Renal cortical epithelial cell (primary cell): ENCODE measurements around the gene DPP10. TPM values are rescaled to one million over a fixed set of nuclear protein-coding genes. Genes with fewer than 3 reads are reported as not detected.
"Not testable (repeated sequence)": the region's sequence is repeated elsewhere in the genome, so short reads cannot be mapped to it uniquely, and the experiment has no call there.

Source experiments
- DNase-seq: peaks from one replicate; pipeline ENCODE4 v3.0.0-alpha.2; 2011; ENCODE audit warnings: low read depth
- total RNA-seq: library from RNA; depleted of rRNA; stranded (reverse); fragments of >200 nt; gene quantifications from 2 replicates; pipeline ENCODE4 v1.2.3, GENCODE V29; 2014

The DPP10 gene
- total RNA-seq, 1 donor from 2014 or later = not detected

DNA sequence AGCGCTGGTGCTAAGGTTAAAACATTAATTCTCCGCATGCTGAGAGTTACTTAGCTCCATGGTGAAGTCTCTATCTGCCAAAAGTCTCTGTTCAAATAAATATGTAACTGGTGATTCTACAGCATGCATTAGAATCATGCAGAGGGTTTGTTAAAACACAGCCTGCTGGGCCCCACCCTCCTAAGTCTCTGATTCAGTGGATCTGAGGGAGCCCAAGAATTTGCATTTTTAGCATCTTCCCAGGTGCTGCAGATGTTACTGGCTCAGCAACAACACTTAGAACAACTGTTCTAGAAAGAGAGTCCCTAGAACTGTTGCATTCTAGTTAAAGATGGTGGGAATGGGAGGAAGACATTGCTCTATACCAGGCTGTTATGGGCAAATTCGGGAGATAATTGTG is 73.4 kb downstream of the DPP10 start:
- DNase-seq = no peak

DNA sequence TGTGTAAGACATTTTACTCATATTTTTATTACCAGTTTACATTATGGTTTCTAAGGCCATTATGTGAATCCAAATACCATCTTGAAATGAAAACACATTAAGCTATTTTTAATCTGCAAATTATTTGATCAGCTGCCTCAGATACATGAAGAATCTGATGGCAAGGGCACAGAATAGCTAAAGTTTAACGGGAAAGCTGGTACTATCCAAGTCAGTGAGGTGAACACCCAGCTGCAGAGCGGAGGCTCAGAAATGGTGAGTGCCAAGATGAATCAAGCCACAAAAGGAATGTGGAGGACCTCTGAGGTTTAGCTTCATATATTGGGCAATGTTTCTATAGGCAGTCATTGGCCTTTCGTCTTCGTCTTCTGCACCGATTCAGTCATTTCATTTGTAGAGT is 75.1 kb downstream of the DPP10 start:
- DNase-seq = no peak

DNA sequence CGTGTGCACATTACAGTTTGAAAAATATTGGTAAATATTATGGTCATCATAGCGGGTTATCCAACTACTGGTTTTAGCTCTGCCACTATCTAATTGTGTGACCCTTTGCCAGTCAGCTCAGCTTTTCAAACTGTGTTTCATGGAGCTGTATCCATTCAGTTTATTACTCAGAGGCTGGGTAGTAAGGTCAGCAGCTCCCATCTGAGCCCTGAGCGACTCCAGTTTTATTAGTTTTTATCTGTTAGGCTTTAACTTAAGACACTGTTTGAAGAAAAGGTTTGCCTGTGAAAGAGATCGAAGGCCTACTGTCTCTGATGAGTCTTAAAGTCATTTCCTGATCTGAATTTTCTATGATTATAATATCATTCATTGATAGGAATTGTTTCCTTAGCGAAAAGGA is 76.3 kb downstream of the DPP10 start:
- no peak for DNase-seq

DNA sequence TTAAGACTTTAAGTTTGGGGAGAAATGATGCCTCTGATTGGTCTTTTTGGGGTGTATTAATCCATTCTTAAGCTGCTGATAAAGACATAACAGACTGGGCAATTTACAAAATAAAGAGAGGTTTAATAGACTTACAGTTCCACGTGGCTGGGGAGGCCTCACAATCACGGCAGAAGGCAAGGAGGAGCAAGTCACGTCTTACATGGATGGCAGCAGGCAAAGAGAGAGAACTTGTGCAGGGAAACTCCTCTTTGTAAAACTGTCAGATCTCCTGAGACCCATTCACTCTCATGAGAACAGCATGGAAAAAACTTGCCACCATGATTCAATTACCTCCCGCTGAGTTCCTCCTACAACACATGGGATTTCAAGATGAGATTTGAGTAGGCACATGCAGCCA is 80.2 kb downstream of the DPP10 start:
- DNase-seq = not testable (repeated sequence)

DNA sequence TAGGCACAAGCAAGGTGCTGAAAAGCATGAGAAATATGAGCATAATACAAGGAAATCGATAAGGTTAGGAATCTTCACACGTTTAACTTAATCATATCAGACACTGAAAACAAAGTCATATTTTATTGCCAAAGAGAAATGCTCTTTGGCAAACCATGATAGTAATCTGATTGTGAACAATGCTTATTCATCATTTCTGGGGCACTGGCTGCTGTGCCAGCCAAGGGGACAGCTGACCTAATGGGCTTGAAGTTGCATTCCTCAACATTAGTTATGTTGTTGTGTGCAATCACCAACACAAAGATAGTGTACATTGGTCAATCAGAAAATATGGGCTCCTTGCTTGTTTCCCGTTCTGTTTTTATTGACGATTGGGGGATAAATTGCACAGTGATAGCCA is 83.5 kb downstream of the DPP10 start:
- DNase-seq = no peak

DNA sequence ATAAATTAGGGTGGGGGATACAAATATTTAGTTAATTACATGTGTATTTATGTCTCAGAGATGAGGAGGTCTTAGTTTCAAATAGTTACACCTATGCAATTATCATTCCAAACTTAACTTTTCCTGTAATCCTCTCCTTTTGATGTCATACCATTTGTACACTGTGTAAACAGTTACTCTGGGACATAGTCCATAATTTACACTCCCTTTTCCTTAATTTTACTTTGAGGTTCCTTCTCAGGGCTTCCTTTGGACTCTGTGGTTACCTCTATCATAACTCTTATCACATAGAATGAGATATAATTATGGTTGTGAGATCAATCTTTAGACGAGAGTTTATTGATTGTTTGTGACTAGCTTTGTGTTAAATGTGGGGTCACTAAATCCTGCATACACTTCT is 84.4 kb downstream of the DPP10 start:
- no peak for DNase-seq

DNA sequence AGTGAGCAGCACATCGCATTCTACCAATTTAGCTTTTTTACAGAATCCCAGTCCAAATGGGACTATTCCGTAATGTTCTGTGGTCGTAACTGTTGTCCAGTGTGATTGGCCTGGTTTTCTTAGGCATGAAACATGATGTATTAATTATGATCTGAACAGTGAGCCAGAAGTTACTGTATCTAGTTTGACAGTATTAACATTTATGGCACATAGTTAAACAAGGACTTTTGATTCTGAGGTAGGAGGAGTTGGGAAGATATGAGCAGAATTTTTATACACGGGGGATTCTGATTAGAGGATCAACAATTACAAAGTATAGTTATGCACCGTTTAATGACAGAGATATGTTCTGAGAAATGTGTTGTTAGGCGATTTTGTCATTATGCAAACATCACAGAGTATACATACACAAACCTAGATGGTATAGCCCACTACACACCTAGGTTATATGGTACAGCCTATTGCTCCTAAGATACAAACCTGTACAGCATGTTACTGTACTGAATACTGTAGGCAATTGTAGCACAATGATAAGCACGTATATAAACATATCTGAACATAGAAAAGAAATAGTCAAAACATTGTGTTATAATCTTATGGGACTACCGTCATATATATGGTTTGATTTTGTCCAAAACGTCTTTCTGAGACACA is 85.0 kb downstream of the DPP10 start:
- no peak for DNase-seq

DNA sequence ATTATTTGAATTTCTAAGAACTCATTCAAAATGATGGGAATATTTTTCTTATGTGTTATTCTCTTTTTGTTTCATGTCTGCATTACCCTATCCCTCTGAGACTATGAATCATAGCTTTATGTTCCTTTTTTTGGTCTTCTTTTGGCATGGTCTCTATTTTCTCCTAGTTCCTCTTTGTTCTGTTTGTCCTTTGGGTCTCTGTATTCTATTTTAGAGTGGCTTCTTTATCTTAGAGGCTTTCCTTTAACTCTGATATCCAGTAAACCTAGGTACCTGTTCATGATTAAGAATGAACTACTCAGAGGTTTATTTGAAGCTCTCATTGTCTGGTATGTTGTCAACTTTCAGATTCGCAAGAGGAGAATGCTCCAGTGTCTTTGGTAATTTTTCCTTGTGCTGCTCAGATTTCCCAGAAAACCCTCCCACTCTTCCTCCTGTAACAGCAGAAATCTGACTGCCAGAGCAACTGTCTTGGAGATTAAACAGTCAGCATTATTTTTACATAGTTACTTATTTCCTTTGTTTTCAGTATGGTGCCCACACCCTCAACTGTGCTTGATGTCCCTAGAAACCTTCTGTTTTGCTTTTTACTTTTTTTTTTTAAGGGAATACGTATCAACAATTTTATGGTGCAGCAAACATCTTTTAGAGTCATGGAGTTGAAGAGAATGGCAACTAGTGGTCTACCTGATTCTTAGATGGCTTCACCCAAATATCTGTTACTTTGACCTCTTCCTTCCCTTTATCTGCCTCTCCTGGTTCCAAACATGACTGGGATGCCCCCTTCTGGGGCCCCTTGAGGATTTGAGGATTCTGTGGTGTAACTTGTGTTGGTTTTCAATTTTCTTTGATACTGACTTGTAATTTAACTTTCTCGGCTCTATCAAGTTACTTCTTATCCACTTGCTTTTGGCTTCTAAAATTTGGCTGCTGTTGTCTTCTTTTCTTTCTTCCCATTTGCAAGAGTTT is 92.0 kb downstream of the DPP10 start:
- DNase-seq = no peak

DNA sequence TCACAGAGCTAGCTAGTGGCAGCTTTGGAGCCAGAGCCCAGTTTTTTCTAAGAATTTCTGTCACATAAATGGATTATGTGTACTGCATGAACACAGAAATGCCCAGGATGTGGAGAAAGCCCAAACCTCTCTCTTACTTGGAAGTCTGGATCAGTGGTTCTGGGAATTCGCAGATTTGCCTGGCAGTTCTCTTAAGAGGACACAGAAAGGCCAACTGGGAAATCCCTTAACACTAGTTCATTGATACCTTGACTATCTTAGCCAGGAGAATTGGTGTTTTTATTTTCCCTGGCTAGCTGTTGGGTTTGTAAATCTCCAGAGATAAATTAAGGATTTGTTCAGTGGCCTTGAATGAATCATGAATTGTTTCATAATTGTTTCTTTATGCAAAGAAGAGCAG is 95.3 kb downstream of the DPP10 start:
- no peak for DNase-seq

DNA sequence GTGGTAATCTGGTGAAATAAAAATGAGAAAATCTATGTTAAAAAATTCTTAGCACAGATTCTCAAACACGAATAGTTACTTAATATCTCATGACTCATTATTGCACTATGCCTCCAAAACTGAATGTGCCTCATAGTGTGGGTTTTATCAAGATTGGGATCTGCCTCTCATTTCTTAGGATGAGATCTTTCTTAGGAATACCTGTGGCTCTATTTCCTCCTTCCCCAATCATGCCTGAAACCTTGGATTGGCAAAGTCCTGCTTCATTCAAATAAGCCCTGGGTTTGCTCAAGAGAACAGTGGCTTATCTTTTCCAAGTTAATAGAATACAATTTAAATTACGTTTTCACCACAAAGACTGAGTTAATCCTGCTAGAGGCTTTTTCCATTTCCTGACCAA is 100.3 kb downstream of the DPP10 start:
- DNase-seq = no peak

DNA sequence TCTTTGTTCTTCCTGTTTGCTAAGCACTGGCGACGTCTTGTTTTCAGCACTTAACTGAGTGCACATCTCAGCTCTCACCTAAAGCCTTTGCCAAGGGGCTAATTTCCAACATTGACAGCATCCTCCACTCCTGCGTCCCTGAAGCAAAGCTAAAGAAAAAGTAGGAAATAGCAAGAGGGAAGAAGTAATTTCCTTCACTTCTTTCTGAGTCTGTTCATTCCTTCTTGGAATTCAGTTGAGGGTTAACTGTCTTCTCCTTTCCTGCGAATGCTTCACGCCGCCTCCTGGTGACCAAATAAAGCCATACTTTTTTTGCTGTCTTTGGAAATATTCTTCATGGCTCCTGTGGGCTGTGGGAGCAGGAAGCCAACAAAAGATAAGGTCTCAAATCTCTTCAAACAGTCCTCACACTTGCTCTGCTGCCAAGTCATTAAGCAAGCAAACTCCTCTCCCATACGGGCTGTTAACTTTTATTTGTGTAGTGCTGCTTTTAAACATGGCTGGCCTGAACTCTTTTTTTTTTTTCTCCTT is 100.9 kb downstream of the DPP10 start:
- DNase-seq = no peak

DNA sequence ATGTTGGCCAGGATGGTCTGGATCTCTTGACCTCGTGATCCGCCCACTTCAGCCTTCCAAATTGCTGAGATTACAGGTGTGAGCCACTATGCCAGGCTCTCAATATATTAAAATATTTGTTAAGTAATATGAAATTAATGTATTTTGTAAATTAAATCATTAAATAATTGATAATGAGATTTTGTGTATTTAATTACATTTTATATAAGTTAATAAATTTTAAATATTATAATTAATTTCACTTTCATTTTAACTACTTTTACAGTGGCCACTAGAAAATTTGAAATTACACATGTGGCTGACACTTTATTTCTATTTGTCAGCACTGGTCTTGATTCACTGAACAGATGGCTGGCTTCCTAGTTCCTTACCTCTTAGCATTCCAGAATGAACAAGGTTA is 102.6 kb downstream of the DPP10 start:
- DNase-seq = no peak

DNA sequence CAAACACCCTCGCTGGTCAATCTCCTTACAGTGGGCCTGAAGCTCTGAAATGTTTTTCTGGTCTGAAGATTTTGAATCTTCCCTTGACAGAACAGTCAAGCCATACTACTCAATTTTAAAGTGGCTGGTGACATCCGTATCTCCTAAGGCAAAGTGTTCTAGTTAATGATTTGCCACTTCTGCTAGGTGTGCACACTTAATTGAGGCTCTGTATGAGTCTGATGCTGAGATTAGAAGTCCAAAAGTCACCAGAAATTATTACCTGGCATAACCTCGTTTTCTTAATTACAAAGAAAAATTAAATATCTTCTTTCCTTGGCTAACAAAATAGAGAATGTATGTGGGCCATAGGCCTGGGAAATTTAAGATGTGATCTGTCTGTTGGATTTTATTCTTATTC is 104.1 kb downstream of the DPP10 start:
- no peak for DNase-seq

DNA sequence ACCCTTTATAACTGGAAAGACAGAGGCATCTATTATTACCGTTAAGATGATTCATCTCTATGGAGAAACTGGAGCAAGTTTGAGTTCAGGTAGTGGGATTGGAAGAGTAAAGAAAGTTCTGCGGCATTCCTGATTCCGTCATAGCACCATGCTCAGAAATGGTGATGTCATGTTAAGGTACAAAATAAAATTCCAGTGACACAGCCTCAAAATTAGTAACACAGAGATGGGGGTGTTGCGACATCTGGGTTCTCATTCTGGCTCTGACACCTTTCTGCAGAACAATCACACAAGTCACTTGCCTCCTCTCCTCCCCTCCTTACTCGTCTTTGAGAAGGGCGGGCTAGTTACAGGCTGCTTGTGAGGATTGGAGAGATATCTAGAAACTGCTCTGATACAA is 105.7 kb downstream of the DPP10 start:
- no peak for DNase-seq

DNA sequence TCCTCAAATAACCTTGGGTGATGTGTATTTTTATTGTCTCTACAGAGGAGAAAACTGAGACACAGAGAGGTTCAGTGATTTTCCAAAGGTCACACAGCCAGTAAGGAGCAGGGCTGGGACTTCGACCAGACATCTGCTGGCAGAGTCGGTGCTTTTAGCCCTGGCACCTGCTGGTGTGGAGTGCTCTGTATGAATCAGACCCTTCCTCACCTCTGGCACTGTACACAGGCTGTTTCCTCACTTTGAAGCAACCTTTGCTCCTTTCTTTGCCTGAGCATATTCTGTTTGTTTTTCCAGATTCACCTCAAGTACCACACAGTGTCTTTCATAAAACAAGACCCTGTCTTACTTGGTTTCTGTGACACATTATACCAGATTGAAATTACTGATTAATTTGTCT is 107.9 kb downstream of the DPP10 start:
- no peak for DNase-seq

DNA sequence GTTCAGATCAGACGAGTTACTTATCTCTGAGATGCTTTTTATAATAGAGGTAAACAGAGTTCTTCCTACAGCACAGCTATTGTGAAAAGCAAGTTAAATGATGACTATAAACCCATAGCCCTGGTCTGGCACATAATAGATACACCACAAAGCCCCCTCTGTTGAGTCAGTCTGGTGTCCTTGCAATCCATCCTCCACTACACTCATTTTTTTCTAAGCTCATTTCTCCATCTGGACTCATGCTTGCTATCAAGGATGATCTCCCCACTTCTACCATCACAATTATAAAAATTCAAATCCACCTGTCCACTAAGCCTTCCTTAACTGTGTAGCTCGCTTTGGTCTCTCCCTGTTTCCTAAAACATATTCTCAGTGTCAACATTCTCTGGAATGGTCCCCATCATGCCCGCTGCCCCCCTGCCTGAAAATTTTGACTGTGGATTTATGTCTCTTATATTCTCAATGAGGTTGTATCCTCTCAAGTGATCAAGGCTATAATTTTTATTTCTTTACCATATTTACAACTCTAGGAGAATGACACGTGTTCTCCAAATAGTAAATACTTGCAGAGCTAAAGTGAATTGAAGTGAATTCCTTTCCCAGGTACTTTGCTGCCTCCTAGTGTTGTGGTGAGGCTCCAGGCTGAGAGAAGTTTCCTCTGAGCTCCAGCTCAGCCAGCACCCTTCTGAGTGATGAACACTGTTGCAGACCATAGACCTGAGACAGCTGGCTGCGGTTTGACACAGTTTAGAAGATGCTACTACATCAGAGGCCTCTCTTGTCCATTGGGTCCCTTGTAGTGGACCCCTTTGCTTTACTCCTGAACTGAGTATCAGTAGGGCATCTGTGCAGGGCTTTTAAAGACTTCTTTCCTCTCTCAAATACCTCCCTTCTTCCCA is 108.7 kb downstream of the DPP10 start:
- DNase-seq = peak; percentile 50

DNA sequence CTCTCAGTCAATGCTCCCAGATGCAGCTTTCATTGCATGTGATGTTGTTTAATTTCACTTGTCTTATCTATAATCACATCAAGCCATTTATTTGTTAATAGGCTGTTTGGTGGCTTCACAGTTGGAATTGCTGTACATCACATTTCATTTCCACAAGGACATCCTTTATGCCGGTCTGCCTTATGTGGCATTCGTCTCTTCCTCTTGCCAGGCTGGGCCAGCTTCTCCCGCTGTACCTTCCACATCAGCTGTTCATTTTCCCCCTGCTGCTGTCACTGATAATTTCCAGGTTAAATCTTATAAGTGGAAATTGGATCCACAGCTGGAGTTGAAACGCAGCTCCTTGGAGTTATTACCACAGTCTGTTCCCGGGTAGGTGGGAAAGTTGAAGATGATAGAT is 110.6 kb downstream of the DPP10 start:
- no peak for DNase-seq

DNA sequence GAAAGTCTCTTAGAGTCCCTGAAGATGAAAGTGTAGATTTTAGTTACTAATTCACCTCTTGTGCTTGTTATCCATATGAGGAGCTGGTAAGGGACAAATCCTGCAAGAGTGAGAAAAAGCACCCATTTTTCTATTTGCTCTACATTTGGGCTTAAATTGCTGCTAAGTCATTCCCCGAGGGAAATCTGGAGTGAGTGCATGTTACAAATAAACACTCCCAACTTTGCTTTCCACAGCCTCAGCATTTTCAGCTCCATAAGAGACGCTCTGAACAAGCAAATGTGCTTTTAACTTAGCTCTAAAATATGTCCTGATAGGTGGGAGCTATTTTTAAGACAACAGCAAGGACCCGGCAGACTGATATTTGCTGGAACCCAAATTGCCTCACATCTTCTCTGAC is 126.7 kb downstream of the DPP10 start:
- no peak for DNase-seq

DNA sequence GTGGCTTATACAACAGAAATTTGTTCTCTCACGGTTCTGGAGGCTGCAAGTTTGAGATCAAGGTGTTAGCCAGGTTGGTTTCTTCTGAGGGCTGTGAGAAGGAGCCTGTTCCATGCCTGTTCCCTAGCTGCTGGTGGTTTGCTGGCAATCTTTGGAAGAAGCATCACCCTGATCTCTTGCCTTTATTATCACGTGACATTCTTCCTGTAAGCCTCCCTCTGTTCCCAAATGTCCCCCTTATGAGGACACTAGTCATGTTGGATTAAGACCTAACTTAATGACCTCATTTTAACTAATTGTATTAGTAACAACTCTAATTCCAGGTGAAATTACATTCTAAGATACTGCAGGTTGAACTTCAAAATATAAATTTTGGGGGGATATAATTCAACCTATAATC is 135.2 kb downstream of the DPP10 start:
- no peak for DNase-seq

DNA sequence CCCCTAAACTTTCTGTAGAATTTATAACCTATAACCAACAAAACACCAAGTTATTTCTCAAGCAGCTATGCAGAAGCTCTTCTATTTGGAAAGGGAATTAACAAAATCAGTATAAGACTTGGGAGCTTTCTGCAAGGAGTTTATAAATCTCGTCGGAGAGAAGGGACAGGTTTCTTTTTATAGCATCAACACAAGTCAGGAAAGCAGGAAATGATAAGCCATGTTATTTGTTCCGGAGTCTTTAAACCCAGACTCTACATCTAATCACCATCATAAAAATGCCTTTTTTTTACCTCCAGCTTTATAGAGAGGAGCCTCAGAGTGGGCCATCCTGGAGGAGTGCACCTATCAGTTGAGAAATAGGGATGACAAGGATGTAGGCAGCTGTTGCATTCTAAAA is 137.1 kb downstream of the DPP10 start:
- DNase-seq = no peak

DNA sequence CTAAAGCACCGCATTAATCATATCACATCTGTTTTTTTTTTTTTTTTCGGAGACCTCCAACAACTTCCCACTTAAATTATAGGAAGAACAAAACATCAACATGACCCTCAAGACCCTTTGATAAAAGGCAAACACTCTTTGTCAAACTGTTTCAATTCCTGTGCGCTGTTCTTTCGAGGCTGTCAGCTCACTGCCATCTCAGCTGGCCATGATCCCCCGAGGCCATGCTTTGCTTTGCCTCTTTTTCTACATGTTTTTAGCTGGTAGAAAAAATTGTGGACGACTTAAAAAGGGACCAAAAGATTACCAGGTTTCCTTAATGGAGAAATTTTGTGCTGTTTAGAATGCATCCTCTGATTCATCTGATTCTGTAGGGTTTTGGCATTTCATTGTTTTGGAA is 138.2 kb downstream of the DPP10 start:
- DNase-seq = no peak

DNA sequence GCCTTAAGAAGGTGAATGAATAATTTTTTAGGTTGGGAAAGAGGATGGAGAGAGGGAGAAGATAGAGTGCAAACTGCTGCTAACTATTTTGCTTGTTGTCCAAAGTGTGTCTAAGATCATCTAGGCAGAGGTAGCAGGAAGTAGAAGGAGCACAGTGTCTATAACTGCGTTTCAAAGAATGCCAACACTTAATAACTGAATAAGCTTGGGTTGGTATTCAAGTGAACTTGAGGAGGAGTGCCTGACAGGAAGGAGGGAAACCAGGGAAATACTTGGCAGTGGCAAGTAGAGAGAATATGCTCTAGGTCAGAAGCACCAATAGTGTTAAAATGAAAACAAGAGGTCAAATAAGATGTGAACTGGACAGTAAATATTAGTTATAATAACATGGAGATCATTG is 155.9 kb downstream of the DPP10 start:
- DNase-seq = no peak
